ENCODE measurements around the gene COMT. TPM values are rescaled to one million over a fixed set of nuclear protein-coding genes. Genes with fewer than 3 reads are reported as not detected.
A peak's percentile ranks its signal among the peaks of the same experiment; 100 is the strongest.

The COMT gene
- total and polyA plus RNA-seq, 9 of the 15 experiments (the other 6 are each of a cell fraction or from before 2014, with no cell fraction given): 12.5 to 351 (median 155) TPM

GRCh38 chr22:19974935-19975706, 33.5 kb downstream of the COMT start (continued):
- no peak for TF ChIP-seq ZNF395 (CRISPR knock-in tag; IDR thresholded peaks at IDR 0.05)
- TF ChIP-seq ZKSCAN1 (IDR thresholded peaks at IDR 0.05; ENCODE audit: low read depth, low read length): peak; percentile 17; the same call in 1 of the 2 replicates
- TF ChIP-seq NCOA4 (IDR thresholded peaks at IDR 0.05; ENCODE audit: partially characterized antibody): no peak
- no peak for TF ChIP-seq ZBTB34 (CRISPR knock-in tag; IDR thresholded peaks at IDR 0.05)
- TF ChIP-seq CHAMP1 (IDR thresholded peaks at IDR 0.05): no peak
- TF ChIP-seq TBP (optimal IDR thresholded peaks at IDR 0.05; ENCODE audit: low read depth, low read length): no peak
- TF ChIP-seq ZNF239 (CRISPR knock-in tag; IDR thresholded peaks at IDR 0.05): no peak
- no peak for TF ChIP-seq ZNF212 (CRISPR knock-in tag; IDR thresholded peaks at IDR 0.05)
- no peak for TF ChIP-seq MBD1 (CRISPR knock-in tag; IDR thresholded peaks at IDR 0.05)
- no peak; the same call in 1 of the 2 replicates for TF ChIP-seq FOXM1 (IDR thresholded peaks at IDR 0.05; ENCODE audit: low read depth)
- TF ChIP-seq FOXM1 (CRISPR knock-in tag; IDR thresholded peaks at IDR 0.05; ENCODE audit: low read depth): no peak
- no peak for TF ChIP-seq HMGN3 (IDR thresholded peaks at IDR 0.05; ENCODE audit: borderline replicate concordance, extremely low read depth, insufficient read length, low read depth, low read length)
- TF ChIP-seq HCFC1 (IDR thresholded peaks at IDR 0.05; ENCODE audit: low read depth, low read length): no peak
- TF ChIP-seq SP1 (CRISPR knock-in tag; IDR thresholded peaks at IDR 0.05): no peak
- TF ChIP-seq PHTF2 (CRISPR knock-in tag; IDR thresholded peaks at IDR 0.05): no peak
- no peak for TF ChIP-seq RBM39 (optimal IDR thresholded peaks at IDR 0.05; ENCODE audit: low read depth, low read length)
- TF ChIP-seq CBX8 (IDR thresholded peaks at IDR 0.05; ENCODE audit: borderline replicate concordance, extremely low read depth, low read depth, low read length, poor library complexity, severe bottlenecking): no peak
- no peak for TF ChIP-seq ZNF277 (CRISPR knock-in tag; IDR thresholded peaks at IDR 0.05; ENCODE audit: borderline replicate concordance)
- no peak for TF ChIP-seq ZNF175 (CRISPR knock-in tag; IDR thresholded peaks at IDR 0.05; ENCODE audit: low read depth)
